WTC11 (cell line): Measurements from ENCODE around the gene CAND2. TPM values are rescaled to one million over a fixed set of nuclear protein-coding genes. Genes with fewer than 3 reads are reported as not detected.

Source experiments
- ATF3 ChIP-seq: sonication (generic); formaldehyde crosslinking; conservative IDR thresholded peaks from 2 replicates; pipeline ENCODE4 v1.8.1; 2022; ENCODE audit warnings: mild to moderate bottlenecking, missing genetic modification reagents
- ATF6 ChIP-seq: sonication (generic); formaldehyde crosslinking; IDR thresholded peaks from 2 replicates; pipeline ENCODE4 v1.8.1; 2023; ENCODE audit warnings: mild to moderate bottlenecking, missing genetic modification reagents
- EMX1 ChIP-seq: fragments of 250-450 bp; sonication (Bioruptor Pico); IDR thresholded peaks from 2 replicates; pipeline ENCODE4 v1.8.0; 2021; ENCODE audit warnings: mild to moderate bottlenecking
- ERG ChIP-seq: fragments of 250-450 bp; sonication (Bioruptor Pico); IDR thresholded peaks from 2 replicates; pipeline ENCODE4 v1.8.0; 2021; ENCODE audit warnings: mild to moderate bottlenecking
- GABPB1 ChIP-seq: sonication (generic); formaldehyde crosslinking; IDR thresholded peaks from 2 replicates; pipeline ENCODE4 v1.8.1; 2023; ENCODE audit warnings: mild to moderate bottlenecking, missing genetic modification reagents
- JAZF1 ChIP-seq: fragments of 250-450 bp; sonication (Bioruptor Pico); IDR thresholded peaks from 2 replicates; pipeline ENCODE4 v1.9.0; 2021; ENCODE audit warnings: moderate library complexity, mild to moderate bottlenecking, inconsistent platforms
- JUN ChIP-seq: sonication (generic); formaldehyde crosslinking; IDR thresholded peaks from 2 replicates; pipeline ENCODE4 v1.8.0; 2023; ENCODE audit warnings: mild to moderate bottlenecking, missing genetic modification reagents
- NFE2L1 ChIP-seq: sonication (generic); formaldehyde crosslinking; IDR thresholded peaks from 2 replicates; pipeline ENCODE4 v1.8.1; 2023; ENCODE audit warnings: missing genetic modification reagents
- TEAD1 ChIP-seq: sonication (generic); formaldehyde crosslinking; IDR thresholded peaks from 2 replicates; pipeline ENCODE4 v1.8.0; 2022; ENCODE audit warnings: mild to moderate bottlenecking, missing genetic modification reagents
- ZNF138 ChIP-seq: sonication (generic); formaldehyde crosslinking; conservative IDR thresholded peaks from 2 replicates; pipeline ENCODE4 v1.8.1; 2022; ENCODE audit warnings: mild to moderate bottlenecking, moderate library complexity, missing genetic modification reagents
- ZNF416 ChIP-seq: fragments of 250-450 bp; sonication (Bioruptor Pico); IDR thresholded peaks from 2 replicates; pipeline ENCODE4 v1.9.0; 2021; ENCODE audit warnings: mild to moderate bottlenecking, inconsistent platforms
- ZNF425 ChIP-seq: fragments of 250-450 bp; sonication (Bioruptor Pico); conservative IDR thresholded peaks from 2 replicates; pipeline ENCODE4 v1.9.0; 2021; ENCODE audit warnings: mild to moderate bottlenecking
- ZNF532 ChIP-seq: fragments of 250-450 bp; sonication (Bioruptor Pico); IDR thresholded peaks from 2 replicates; pipeline ENCODE4 v1.9.0; 2021; ENCODE audit warnings: mild to moderate bottlenecking, borderline replicate concordance
- total RNA-seq: library from RNA; stranded (reverse); gene quantifications from 3 replicates; pipeline ENCODE4 v1.2.3, GENCODE V29; 2021
- TF ChIP-seq, protein P1 (sequence below): sonication (generic); formaldehyde crosslinking; IDR thresholded peaks from 2 replicates; pipeline ENCODE4 v1.8.0; 2022; ENCODE audit warnings: mild to moderate bottlenecking, missing genetic modification reagents
- TF ChIP-seq, protein P2 (sequence below): sonication (generic); formaldehyde crosslinking; IDR thresholded peaks from 2 replicates; pipeline ENCODE4 v1.8.0; 2022; ENCODE audit warnings: mild to moderate bottlenecking, missing genetic modification reagents
- TF ChIP-seq, protein P3 (sequence below): sonication (generic); formaldehyde crosslinking; IDR thresholded peaks from 2 replicates; pipeline ENCODE4 v1.8.0; 2023; ENCODE audit warnings: missing genetic modification reagents
- TF ChIP-seq, protein P4 (sequence below): fragments of 250-450 bp; sonication (Bioruptor Pico); IDR thresholded peaks from 2 replicates; pipeline ENCODE4 v1.9.0; 2021; ENCODE audit warnings: mild to moderate bottlenecking
- TF ChIP-seq, protein P5 (sequence below): sonication (generic); formaldehyde crosslinking; IDR thresholded peaks from 2 replicates; pipeline ENCODE4 v1.8.1; 2023; ENCODE audit warnings: mild to moderate bottlenecking, moderate library complexity, missing genetic modification reagents

The CAND2 gene
- total RNA-seq, 1 experiment from 2014 or later: 15.4 TPM

DNA sequence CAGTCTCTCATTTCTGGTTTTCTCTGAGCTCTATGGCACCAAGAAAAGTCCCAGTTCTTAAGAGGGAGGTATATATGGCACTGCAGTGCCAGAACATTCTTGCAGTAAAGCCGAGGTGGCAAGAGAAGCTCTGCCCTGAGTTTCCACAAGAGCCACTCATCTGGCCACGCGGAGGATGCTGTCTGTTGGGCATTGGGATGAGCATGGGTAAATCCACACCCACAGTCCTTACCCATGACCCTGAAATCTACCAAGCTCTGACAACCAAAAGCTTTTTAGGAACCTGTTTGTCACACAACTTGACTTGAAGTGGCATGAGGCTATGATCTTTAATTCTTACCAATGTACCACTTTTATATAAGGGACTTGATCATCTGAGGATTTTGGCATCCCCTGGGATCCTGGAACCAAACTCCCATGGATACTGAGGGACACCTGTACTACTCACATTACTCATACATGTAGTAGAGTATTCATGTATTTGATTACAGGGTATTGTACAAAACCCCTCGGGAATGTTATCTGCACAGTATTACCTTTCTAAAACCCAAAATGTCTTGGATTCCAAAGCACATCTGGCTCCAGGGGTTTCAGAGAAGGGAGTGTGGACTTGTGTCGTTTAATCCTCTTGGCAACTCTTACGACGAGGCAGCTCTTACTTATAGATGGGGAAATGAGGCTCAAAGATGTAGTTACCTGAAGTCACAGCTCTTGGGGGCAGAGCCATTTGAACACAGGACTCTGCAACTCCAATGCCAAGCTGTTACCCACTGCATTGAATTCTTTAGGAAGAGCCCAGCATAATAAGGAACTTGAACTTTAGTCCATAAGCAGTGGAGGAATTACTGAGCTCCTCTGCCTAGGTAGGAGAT is 36.1 kb downstream of the CAND2 start (continued):
- TF ChIP-seq ZNF425 (CRISPR knock-in tag) (peak; percentile 70; the same call in 1 of the 2 replicates), ZNF416 (CRISPR knock-in tag) (no peak), EMX1 (CRISPR knock-in tag) (peak; percentile 86), TEAD1 (CRISPR knock-in tag) (no peak), ZNF138 (CRISPR knock-in tag) (no peak; the same call in 1 of the 2 replicates), JAZF1 (CRISPR knock-in tag) (no peak), ZNF532 (CRISPR knock-in tag) (peak; percentile 53; the same call in 1 of the 2 replicates), JUN (CRISPR knock-in tag) (peak; percentile 20; the same call in 1 of the 2 replicates), ERG (CRISPR knock-in tag) (peak; percentile 85), ATF6 (no peak), ATF3 (CRISPR knock-in tag) (no peak), GABPB1 (CRISPR knock-in tag) (no peak), NFE2L1 (CRISPR knock-in tag) (no peak)
- TF ChIP-seq, protein P1, sequence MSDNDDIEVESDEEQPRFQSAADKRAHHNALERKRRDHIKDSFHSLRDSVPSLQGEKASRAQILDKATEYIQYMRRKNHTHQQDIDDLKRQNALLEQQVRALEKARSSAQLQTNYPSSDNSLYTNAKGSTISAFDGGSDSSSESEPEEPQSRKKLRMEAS (CRISPR knock-in tag): no peak
- TF ChIP-seq, protein P2, sequence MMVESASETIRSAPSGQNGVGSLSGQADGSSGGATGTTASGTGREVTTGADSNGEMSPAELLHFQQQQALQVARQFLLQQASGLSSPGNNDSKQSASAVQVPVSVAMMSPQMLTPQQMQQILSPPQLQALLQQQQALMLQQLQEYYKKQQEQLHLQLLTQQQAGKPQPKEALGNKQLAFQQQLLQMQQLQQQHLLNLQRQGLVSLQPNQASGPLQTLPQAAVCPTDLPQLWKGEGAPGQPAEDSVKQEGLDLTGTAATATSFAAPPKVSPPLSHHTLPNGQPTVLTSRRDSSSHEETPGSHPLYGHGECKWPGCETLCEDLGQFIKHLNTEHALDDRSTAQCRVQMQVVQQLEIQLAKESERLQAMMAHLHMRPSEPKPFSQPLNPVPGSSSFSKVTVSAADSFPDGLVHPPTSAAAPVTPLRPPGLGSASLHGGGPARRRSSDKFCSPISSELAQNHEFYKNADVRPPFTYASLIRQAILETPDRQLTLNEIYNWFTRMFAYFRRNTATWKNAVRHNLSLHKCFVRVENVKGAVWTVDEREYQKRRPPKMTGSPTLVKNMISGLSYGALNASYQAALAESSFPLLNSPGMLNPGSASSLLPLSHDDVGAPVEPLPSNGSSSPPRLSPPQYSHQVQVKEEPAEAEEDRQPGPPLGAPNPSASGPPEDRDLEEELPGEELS (CRISPR knock-in tag): no peak
- TF ChIP-seq, protein P3, sequence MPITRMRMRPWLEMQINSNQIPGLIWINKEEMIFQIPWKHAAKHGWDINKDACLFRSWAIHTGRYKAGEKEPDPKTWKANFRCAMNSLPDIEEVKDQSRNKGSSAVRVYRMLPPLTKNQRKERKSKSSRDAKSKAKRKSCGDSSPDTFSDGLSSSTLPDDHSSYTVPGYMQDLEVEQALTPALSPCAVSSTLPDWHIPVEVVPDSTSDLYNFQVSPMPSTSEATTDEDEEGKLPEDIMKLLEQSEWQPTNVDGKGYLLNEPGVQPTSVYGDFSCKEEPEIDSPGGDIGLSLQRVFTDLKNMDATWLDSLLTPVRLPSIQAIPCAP (CRISPR knock-in tag): no peak
- TF ChIP-seq, protein P4, sequence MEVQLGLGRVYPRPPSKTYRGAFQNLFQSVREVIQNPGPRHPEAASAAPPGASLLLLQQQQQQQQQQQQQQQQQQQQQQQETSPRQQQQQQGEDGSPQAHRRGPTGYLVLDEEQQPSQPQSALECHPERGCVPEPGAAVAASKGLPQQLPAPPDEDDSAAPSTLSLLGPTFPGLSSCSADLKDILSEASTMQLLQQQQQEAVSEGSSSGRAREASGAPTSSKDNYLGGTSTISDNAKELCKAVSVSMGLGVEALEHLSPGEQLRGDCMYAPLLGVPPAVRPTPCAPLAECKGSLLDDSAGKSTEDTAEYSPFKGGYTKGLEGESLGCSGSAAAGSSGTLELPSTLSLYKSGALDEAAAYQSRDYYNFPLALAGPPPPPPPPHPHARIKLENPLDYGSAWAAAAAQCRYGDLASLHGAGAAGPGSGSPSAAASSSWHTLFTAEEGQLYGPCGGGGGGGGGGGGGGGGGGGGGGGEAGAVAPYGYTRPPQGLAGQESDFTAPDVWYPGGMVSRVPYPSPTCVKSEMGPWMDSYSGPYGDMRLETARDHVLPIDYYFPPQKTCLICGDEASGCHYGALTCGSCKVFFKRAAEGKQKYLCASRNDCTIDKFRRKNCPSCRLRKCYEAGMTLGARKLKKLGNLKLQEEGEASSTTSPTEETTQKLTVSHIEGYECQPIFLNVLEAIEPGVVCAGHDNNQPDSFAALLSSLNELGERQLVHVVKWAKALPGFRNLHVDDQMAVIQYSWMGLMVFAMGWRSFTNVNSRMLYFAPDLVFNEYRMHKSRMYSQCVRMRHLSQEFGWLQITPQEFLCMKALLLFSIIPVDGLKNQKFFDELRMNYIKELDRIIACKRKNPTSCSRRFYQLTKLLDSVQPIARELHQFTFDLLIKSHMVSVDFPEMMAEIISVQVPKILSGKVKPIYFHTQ: no peak; the same call in 1 of the 2 replicates
- TF ChIP-seq, protein P5, sequence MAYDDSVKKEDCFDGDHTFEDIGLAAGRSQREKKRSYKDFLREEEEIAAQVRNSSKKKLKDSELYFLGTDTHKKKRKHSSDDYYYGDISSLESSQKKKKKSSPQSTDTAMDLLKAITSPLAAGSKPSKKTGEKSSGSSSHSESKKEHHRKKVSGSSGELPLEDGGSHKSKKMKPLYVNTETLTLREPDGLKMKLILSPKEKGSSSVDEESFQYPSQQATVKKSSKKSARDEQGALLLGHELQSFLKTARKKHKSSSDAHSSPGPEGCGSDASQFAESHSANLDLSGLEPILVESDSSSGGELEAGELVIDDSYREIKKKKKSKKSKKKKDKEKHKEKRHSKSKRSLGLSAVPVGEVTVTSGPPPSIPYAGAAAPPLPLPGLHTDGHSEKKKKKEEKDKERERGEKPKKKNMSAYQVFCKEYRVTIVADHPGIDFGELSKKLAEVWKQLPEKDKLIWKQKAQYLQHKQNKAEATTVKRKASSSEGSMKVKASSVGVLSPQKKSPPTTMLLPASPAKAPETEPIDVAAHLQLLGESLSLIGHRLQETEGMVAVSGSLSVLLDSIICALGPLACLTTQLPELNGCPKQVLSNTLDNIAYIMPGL (CRISPR knock-in tag): no peak
- TF ChIP-seq, all 79 proteins: peak for 8
